VCaP (cell line): ENCODE data around the gene TNNI3.
A peak's percentile ranks its signal among the peaks of the same experiment; 100 is the strongest.
"Not testable (repeated sequence)": the region's sequence is repeated elsewhere in the genome, so short reads cannot be mapped to it uniquely, and the experiment has no call there.

ENCODE experiments used
- H3K27ac ChIP-seq: fragments of 450-650 bp; 2 replicates; pipeline ENCODE4 v1.5.1; 2017
- TF ChIP-seq, protein P1 (sequence below): fragments of 450-650 bp; conservative IDR thresholded peaks from 2 replicates; pipeline ENCODE4 v1.5.1; 2017; ENCODE audit warnings: mild to moderate bottlenecking, moderate library complexity

Gene TNNI3

DNA sequence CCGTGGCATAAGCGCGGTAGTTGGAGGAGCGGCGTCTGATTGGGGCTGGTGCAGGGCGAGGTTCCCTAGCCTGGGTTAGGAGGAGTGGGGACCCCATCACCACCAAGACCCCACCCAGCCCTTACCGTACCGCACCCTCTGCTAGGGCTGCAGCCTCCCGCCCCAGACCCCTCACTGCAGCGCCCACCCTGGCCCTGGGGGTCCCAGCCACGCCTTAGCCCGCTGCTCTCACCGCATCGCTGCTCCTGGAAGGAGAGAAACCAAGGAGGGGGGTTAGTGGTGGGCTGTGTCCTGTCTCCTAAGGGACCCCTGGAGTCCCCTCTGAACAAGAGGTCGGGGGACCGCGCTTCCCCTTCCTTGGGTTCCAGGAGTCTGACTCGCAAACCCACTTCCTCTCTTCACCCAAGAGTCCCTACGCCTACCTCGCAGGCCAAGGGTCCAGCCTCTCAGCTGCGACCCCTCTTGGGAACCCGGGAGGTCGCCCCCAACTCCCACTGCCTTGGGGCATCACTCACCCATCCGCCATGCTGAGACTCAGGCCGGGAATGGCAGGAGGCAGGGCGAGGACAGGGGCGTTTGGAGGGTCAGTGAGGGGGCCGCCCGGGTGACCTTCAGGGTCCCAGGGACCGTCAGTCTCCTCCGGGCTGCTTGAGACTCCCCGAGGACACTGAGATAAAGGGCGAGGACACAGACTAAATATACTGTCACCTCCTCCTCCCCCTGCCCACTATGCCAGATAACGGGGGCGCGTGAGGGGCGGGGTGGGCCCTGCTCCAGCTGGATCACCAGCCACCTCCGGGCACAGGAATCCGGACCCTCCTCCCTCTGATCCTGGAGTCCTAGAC is at the start of gene TNNI3:
Gene TNNI3 (minus strand): TSS at position 669 of the 845 bp plus-strand sequence. CDS start 143 bp downstream, at position 526.
- no peak within 1 kb of the TSS for H3K27ac ChIP-seq
- TF ChIP-seq, protein P1, sequence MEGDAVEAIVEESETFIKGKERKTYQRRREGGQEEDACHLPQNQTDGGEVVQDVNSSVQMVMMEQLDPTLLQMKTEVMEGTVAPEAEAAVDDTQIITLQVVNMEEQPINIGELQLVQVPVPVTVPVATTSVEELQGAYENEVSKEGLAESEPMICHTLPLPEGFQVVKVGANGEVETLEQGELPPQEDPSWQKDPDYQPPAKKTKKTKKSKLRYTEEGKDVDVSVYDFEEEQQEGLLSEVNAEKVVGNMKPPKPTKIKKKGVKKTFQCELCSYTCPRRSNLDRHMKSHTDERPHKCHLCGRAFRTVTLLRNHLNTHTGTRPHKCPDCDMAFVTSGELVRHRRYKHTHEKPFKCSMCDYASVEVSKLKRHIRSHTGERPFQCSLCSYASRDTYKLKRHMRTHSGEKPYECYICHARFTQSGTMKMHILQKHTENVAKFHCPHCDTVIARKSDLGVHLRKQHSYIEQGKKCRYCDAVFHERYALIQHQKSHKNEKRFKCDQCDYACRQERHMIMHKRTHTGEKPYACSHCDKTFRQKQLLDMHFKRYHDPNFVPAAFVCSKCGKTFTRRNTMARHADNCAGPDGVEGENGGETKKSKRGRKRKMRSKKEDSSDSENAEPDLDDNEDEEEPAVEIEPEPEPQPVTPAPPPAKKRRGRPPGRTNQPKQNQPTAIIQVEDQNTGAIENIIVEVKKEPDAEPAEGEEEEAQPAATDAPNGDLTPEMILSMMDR: no peak

DNA sequence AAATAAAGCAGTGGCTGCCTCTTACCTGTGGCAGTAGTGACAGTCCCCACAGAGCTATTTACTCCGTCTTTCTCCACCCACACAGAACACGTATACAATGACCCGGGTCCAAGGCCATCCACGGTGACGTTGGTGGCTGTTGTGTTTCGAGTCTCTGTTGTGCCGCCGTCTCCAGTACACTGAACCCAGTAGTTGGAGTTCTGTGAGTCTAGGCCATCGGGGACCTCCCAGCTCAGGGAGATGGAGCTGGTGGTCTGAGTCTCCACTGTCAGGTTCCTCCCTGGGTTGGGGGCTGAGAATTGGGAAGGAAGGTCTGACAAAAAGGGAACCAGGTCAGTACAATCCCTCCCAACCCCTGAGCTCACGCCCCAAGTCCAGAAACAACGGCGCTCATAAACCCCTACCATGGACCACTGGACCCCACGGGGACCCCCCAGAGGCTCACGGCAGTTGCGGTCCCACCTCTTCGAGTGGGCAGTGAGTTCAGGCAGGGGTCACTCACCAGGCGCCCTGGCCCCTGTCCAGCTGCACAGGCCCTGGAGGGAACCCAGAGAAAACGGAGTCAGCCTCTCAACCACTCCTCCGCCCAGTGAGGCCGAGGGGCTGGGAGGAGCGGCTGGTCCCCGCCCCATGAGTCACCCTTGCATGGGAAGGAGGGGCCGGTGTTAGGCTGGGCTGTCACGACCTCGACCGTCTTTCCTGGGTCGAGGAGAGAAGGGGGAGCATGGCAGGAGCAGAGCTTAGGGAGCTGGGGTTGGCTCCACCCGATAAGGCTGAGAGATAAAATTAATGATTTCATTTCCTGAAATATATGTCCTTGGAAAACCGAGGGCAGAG is 49.4 kb upstream of the TNNI3 start:
- no peak overlapping the region for H3K27ac ChIP-seq
- TF ChIP-seq, protein P1: no peak

DNA sequence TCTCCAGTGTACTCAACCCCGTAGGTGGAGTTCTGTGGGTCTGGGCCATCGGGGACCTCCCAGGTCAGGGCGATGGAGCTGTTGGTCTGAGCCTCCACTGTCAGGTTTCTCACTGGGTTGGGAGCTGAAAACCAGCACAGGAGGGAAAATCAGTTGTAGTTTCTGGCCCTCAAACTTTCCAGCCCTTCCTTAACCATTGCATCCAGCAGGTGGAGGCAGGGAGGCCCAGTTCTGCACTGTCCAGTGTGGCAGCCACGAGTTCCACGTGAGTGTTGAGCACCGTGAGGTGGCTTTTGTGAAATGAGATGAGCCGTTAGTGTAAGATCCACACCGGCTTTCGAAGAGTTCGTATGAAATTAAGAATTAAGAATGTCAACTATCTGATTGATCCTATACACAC is 44.7 kb upstream of the TNNI3 start:
- TF ChIP-seq, protein P1: peak; percentile 21; the same call in 1 of the 2 replicates

GRCh38 chr19:55199620-55200204 is 42.2 kb upstream of the TNNI3 start:
- no peak overlapping the region for H3K27ac ChIP-seq
- TF ChIP-seq, protein P1: no peak

More for the DNA sequence above, 44.7 kb upstream of the TNNI3 start:
- H3K27ac ChIP-seq: not testable (repeated sequence)

DNA sequence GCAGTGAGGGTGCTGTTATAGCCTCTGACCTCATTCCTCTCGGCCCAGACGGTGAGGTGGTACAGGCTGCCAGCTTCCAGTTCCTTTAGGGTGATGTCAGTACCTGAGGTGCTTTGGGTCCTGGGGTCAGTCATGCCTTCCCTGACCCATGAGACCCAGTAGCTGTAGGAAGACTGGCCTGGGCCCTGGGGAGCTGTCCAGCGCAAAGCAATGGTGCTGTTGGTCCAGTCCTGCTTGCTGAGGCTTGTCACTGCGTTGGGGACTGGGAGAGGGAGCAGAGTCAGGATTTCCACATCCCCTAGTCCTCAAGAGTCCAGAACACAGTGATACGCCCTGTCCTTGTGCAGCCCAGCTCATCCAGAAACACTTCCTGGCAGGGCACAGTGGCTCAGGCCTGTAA is 41.1 kb upstream of the TNNI3 start:
- H3K27ac ChIP-seq: no peak overlapping the region
- TF ChIP-seq, protein P1: no peak

DNA sequence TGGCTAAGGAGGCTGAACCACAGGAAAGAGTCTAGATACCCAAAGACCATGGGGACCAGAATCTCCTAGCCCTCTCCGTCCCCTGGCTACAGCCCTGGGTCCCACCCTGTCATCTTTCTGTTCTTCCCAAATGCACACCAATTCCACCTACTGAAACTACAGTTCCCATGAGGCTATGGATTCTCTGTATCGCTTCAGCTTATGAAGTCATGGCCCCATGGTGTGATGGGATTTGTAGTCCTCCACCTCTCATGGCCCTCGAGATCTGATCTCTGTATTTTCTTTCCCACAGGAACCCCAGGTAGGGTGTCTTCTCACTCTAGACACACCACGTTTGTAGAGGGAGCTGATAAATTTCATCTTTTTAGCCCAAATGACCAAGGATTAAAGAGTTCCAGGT is 40.0 kb upstream of the TNNI3 start:
- H3K27ac ChIP-seq: no peak overlapping the region
- TF ChIP-seq, protein P1: no peak

DNA sequence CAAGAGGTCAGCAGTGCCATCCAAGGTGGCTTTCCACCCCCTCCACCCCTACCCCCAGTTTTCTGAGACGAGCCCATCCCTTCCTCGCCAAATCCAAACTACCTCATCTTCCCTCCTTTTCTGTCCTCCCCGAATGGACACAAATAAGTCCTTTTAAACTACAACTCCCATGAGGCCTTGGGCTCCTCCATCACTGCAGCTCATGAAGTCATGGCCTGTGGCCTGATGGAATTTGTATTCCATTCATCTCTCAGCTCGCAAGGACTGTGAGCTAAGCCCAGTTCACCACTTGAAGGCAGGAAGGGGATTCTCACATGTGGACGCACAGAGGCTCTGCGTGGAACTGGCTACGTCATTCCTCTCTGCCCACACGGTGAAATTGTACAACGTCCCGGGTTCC is 39.3 kb upstream of the TNNI3 start:
- H3K27ac ChIP-seq: no peak overlapping the region
- TF ChIP-seq, protein P1: no peak
